Measurements from ENCODE around the gene EFNA5.

GRCh38 chr5:107444300-107444699, 226.4 kb downstream of the EFNA5 start:
- TF ChIP-seq CTCF (IDR thresholded peaks at IDR 0.05): no peak
- TF ChIP-seq POLR2A (IDR thresholded peaks at IDR 0.05): no peak

Data from uterus (tissue), 2 donors.